ENCODE results near the gene CDH12.

- TF ChIP-seq MAX (IDR thresholded peaks at IDR 0.05) (no peak), TAF1 (conservative IDR thresholded peaks at IDR 0.05) (no peak), YY1 (IDR thresholded peaks at IDR 0.05) (no peak), JUND (IDR thresholded peaks at IDR 0.05) (no peak), RAD21 (IDR thresholded peaks at IDR 0.05) (no peak), FOXA2 (IDR thresholded peaks at IDR 0.05) (no peak)
- TF ChIP-seq, protein P1, sequence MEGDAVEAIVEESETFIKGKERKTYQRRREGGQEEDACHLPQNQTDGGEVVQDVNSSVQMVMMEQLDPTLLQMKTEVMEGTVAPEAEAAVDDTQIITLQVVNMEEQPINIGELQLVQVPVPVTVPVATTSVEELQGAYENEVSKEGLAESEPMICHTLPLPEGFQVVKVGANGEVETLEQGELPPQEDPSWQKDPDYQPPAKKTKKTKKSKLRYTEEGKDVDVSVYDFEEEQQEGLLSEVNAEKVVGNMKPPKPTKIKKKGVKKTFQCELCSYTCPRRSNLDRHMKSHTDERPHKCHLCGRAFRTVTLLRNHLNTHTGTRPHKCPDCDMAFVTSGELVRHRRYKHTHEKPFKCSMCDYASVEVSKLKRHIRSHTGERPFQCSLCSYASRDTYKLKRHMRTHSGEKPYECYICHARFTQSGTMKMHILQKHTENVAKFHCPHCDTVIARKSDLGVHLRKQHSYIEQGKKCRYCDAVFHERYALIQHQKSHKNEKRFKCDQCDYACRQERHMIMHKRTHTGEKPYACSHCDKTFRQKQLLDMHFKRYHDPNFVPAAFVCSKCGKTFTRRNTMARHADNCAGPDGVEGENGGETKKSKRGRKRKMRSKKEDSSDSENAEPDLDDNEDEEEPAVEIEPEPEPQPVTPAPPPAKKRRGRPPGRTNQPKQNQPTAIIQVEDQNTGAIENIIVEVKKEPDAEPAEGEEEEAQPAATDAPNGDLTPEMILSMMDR (IDR thresholded peaks at IDR 0.05; ENCODE audit: low read depth, low read length, missing input control) = no peak
These were observed 776.6 kb downstream of the CDH12 start for GRCh38 chr5:22076586-22076985.
